Left renal pelvis (tissue), 4 donors: ENCODE results near the gene BBS4. TPM values are rescaled to one million over a fixed set of nuclear protein-coding genes. Genes with fewer than 3 reads are reported as not detected.

Source experiments
- DNase-seq, 4 donors: peaks; one replicate each; pipeline ENCODE4 v3.0.0-alpha.2; 2013; ENCODE audit warnings: low read depth in 4 of 4, low spot score in 3 of 4
- polyA plus RNA-seq, 4 donors: library from polyadenylated mRNA; unstranded; fragments of 120-200 nt; gene quantifications; one replicate each; pipeline ENCODE4 v1.2.1, GENCODE V29; 2013; ENCODE audit not compliant: insufficient read length in 4 of 4

The BBS4 gene
- polyA plus RNA-seq, 4 donors = 26.6 to 52.7 (median 39.7) TPM

DNA sequence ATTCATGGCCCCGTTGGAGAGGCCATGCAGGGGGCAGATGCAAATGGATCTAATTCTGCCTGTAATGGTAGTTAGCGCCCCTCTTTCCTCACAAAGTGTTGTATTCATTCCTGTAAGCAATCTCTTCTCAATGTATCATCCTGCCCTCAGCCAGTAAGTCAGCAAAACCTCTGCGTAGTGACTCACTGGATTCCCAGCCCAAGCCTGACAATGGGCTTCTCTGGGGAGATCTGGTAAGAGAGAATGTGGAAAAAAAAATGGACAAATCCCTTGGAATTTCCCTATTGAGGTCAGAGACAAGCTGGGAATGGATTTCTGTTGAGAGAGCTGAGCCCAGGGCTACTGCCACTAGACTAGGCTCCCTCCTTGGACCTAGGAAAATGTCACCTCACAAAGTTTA lies 72.2 kb downstream of the BBS4 start:
- DNase-seq = no peak

DNA sequence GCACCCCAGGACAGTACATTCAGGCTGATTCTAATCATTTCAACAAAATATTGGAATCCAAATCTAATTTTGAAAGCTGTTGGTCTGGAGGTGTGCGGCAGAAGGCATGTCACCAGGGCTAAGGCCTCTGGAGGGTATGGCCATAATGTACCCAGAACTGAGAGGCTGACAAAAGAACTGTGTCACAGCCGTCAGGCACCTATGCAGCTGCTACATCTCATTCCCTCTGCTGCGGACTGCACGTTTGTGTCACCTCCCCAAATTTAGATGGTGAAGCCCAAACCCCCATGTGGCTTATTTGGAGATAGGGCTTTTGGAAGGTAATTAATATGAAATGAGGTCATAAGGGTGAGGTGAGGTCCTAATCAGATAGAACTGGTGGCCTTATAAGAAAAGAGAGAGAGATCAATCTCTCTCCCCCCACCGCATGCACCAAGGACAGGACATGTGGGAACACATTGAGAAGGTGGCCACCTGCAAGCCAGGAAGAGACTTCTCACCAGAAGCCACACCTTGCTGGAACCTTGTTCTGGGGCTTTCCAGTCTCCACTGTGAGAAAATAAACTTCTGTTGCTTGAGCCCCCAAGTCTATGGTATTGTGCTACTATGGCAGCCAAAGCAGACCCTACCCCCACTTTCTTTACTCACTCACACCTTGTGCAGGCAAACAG lies 74.7 kb downstream of the BBS4 start:
- DNase-seq = no peak

GRCh38 chr15:72764656-72765055 lies 78.6 kb downstream of the BBS4 start:
- no peak for DNase-seq

DNA sequence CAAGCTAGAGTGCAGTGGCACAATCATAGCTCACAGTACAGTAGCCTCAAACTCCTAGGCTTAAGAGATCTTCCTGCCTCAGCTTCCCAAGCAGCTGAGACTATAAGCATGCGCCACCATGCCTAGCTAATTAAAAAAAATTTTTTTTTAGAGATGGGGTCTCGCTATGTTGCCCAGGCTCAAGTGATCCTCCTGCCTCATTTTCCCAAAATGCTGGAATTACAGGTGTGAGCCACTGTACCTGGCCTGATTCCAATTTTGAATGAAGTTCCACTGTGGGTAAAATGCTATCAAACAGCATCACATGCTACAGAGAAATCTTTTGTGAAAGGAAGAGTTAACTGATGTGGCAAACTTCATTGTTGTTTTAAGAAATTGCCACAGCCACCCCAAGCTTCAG lies 80.0 kb downstream of the BBS4 start:
- DNase-seq = no peak

GRCh38 chr15:72766780-72767179 lies 80.8 kb downstream of the BBS4 start:
- DNase-seq = no peak

- DNase-seq = no peak
Measured at GRCh38 chr15:72770673-72771328, 84.8 kb downstream of the BBS4 start.

- no peak for DNase-seq
Measured at GRCh38 chr15:72771329-72771725, 85.3 kb downstream of the BBS4 start.

DNA sequence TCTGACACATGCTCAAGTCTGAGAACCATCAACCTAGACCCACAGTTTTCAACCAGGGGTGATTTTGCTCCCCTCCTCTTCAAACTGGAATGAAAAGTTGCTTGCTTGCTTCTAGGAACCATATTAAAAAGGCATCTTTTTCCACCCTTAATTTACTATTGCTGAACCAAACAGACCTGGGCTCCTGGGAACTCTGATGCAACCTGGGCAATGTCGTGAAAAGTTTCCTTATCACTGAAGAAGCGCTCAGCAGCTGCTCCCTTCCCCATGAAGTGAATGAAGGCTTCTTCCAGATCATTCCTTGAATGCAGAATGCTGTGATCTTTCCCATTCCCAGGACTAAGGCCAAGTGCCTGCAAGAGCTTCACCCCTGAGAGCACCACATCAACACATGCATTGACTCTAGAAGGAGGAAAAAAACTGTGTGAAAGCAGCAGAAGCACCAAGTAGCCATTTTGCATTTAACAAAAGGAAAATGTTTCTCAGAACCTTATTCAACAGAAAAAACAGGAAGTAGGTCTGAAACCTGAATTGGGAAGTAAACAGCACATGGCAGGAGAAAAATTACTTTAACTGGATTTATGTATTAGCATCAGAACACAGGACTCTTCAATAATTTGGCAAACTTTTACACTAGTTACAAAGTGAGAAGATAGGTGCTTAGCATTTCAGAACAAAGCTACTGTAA lies 88.8 kb downstream of the BBS4 start:
- DNase-seq = no peak

- DNase-seq = no peak
Measured at GRCh38 chr15:72778796-72779195, 92.8 kb downstream of the BBS4 start.

DNA sequence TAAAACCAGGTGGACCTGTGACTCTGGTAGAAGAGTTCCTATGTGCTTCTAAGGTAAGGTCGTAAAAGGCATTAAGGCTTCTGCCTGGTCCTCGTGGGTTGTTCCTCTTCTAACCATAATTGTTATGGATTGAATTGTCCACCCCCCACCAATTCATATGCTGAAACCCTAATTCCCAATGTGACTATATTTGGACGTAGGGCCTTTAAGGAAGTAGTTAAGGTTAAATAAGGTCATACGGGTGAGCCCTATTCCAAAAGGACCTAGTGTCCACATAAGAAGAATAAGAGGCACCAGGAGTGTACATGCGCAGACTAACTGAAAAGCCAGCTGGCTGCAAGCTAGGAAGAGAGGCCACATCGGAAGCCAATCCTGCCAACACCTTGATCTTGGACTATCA lies 95.6 kb downstream of the BBS4 start:
- no peak for DNase-seq

DNA sequence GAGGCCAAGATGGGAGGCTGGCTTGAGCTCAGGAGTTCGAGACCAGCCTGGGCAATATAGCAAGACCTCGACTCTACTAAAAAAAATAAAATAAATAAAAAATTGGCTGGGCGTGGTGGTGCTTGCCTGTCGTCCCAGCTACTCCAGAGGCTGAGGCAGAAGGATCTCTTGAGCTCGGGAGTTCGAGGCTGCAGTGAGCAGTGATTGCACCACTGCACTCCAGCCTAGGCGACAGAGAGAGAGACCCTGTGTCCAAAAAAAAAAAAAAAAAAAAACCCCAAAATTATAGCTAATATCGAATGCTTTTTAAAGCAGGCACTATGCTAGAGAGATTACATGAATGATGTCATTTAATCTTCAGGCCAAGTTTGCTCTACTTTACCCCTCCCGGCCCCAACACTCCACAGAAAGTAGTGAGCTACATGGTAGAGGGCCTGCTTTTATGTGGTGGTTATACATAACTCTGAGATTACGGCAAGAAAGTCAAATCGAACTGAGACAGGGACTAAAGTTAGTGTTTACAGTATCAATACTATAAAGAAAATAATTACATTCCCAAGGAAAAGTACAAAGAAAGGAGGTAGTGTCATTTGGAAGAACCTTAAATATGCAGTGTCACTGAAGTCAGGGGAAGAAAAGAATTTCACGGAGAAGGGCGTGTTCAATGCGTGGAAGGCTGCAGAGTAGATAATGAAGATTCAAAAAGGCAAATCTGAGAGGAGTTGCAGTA lies 96.4 kb downstream of the BBS4 start:
- no peak for DNase-seq

DNA sequence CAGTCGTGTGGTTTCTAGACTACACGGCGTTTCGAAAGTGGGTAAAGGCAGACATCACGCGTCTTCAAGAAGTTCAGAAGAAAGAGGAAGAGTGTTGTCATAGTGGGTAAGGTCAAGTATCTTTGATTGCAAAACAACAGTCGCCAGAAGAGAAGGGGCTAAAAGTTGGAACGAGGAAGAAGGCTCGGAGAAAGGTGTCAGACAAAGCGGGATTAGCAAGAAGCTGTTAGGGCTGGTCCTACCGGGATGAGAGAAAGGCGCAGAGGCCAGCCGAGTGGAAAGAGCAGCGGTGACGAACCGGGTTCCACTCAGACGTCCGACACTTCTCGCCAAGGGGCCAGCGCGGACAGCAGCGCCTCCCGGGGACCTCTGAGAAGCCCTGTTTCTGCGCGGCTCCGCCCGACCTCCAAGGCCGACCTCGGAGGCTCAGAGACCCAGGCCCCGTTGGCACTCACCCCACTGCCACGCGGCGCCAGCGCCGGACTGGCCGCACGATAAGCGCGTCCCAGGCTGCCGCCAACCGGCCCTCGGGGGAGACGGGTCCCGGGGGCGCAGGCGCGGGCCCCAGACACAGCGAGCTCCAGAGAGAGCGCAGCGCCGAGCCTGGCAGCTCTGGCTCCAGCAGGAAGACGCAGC lies 97.1 kb downstream of the BBS4 start:
- DNase-seq = peak in 1 of 4 donors; percentile 22

GRCh38 chr15:72783640-72784455 lies 97.8 kb downstream of the BBS4 start, which contains the start of gene ADPGK:
Gene ADPGK (minus strand): TSS chr15:72783758. CDS start chr15:72783691, 67 bp downstream.
- DNase-seq = peak; percentile 85 to 91 (median 89)

GRCh38 chr15:72784456-72784876 lies 98.5 kb downstream of the BBS4 start:
- no peak for DNase-seq

DNA sequence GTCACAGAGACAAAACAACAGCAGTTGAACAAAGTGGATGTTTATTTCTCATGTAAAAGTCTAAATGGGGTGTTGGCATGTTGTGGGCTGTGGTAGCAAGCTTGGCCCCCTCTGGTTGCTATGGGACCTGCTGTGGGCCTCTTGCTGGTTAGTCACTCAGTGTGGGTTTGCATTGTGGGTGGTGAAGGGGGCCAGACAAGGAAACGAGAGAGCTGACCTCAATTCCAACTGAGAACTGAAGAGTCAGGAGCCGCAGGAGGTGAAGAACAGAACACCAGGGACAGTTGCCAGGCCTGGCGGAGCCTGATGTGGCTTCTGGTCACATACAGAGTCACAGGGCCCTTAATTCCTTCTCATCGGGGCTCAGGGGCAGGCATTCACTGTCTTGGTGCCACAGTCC lies 99.4 kb downstream of the BBS4 start:
- DNase-seq = no peak

- no peak for DNase-seq
Measured at GRCh38 chr15:72785841-72786240, 99.8 kb downstream of the BBS4 start.

DNA sequence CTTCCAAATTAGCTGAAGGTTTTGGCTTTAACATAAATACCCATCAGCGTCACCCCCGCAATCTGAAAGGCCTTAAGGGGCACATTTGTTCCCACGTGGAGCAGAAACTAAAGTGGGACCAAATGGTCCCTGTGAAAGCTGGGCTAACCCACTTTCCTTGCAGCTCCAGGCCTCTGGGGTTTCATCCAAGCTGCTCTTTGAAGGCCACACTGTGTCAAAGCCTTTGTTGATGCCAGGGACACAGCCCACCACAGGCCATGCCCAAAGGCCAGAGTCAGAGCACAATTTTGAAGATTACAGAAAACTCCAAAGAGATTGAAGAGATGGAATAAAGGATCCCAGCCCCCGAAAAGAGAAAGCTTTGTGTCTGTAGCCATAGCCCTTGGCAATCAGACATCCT lies 100.2 kb downstream of the BBS4 start:
- DNase-seq = no peak

GRCh38 chr15:72786676-72787345 lies 100.8 kb downstream of the BBS4 start:
- DNase-seq = no peak

DNA sequence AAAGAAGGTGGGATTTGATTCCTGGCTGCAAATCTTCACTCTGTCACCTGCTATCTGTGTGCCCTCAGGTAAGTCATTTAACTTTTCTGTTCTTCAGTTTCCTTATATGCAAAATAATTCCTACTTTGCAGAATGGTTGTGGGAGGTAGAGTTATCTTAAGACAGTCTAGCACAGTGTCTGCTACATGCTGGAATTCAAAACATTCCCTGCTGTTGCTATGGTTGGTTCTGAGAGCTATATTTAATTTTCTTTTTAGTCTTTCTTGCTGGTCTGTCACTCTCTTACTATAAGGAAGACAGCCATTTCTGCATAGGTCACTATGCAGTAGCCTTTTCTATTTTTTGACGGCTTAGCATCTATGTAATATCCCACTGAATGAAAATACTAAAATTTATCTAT lies 101.5 kb downstream of the BBS4 start:
- DNase-seq = no peak
